Esophagus muscularis mucosa (tissue), 4 donors: Measurements from ENCODE around the gene FBXO2. TPM values are rescaled to one million over a fixed set of nuclear protein-coding genes. Genes with fewer than 3 reads are reported as not detected.

Source experiments
- DNase-seq: peaks from one replicate; pipeline ENCODE4 v3.0.0-alpha.2; 2017; ENCODE audit errors: extremely low spot score
- H3K27ac ChIP-seq, 4 donors: fragments of 200-600 bp; sonication (generic); replicated peaks in 1 of 4; 1 replicate in 3 of 4; 2 replicates in 1 of 4; pipeline ENCODE4 v1.5.1; 2016 to 2019; ENCODE audit warnings: mild to moderate bottlenecking in 1 of 4
- H3K27me3 ChIP-seq, 4 donors: fragments of 200-600 bp; sonication (generic); one replicate each; pipeline versions ENCODE4 v1.5.1 to v1.6.0; 2016 to 2019
- H3K36me3 ChIP-seq, 4 donors: fragments of 200-600 bp; sonication (generic); one replicate each; pipeline ENCODE4 v1.5.1; 2016 to 2019
- H3K4me1 ChIP-seq, 4 donors: fragments of 200-600 bp; sonication (generic); one replicate each; pipeline ENCODE4 v1.5.1; 2016 to 2019
- H3K4me3 ChIP-seq, 4 donors: fragments of 200-600 bp; sonication (generic); 1 replicate in 2 of 4; 2 replicates in 2 of 4; pipeline ENCODE4 v1.5.1; 2016 to 2019; ENCODE audit warnings: mild to moderate bottlenecking in 4 of 4, moderate library complexity in 1 of 4
- H3K9me3 ChIP-seq, 4 donors: fragments of 200-600 bp; sonication (generic); 1 replicate in 3 of 4; 2 replicates in 1 of 4; pipeline ENCODE4 v1.5.1; 2016 to 2019
- CTCF ChIP-seq, 3 experiments: fragments of 200-600 bp in 2 of 3; fragments of 450-650 bp in 1 of 3; sonication (generic) in 2 of 3; IDR thresholded peaks; one replicate each; pipeline ENCODE4 v1.5.1; 2017 to 2019; ENCODE audit warnings: antibody characterized with exemption in 3 of 3, mild to moderate bottlenecking in 2 of 3, moderate library complexity in 1 of 3
- EP300 ChIP-seq: sonication (generic); formaldehyde crosslinking; IDR thresholded peaks from one replicate; pipeline ENCODE4 v1.6.1; 2017; ENCODE audit warnings: antibody characterized with exemption
- POLR2A ChIP-seq: fragments of 450-650 bp; IDR thresholded peaks from one replicate; pipeline ENCODE4 v1.6.1; 2017; ENCODE audit warnings: antibody characterized with exemption, moderate library complexity, mild to moderate bottlenecking, low read depth
- POLR2AphosphoS5 ChIP-seq, 2 donors: sonication (generic); formaldehyde crosslinking; IDR thresholded peaks; one replicate each; pipeline ENCODE4 v1.6.1; 2017; ENCODE audit warnings: antibody characterized with exemption in 2 of 2
- WGBS: methylation state at CpG from one replicate; pipeline ENCODE4 v1.1.5; 2018; 5-methylcytosine and 5-hydroxymethylcytosine counted together
- intact Hi-C: fragments of 100-400 bp; cut with DNase I; formaldehyde crosslinking; loops from one replicate; pipeline ENCODE4 v1.15.1; 2023
- total RNA-seq, 4 donors: library from RNA; depleted of rRNA; stranded (reverse); fragments of >200 nt; gene quantifications; one replicate each; pipeline versions ENCODE4 v1.1.0 to v1.2.1, GENCODE V29; 2016

The FBXO2 gene
- total RNA-seq, 4 donors from 2014 or later = 3.1 to 12.0 (median 8.3) TPM

DNA sequence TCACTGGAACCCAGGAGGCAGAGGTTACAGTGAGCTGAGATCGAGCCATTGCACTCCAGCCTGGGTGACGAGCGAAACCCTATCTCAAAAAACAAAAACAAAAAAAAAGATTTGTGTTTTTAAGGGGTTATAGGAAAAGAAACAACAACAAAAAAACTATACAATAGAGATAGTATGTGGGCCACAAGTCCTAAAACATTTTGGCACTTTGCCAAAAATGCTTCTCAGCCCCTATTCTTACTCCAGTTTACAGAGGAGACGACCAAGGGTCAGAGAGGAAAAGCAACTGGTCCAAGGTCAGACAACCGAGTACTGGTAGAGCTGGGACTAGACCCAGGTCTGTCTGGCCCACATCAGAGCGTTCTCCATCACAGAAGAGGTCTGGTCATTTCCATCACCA, 3.4 kb upstream of the FBXO2 start:
- Histone ChIP-seq H3K4me1 (peaks cover 15 to 28% (median 25%) of the 10 kb centered on the region in 4 donors), H3K4me3 (no peak overlapping the region), H3K9me3 (no peaks in the 10 kb centered on the region), H3K27me3 (no peaks in the 10 kb centered on the region), H3K36me3 (peaks cover 8 to 58% (median 37%) of the 10 kb centered on the region in 4 donors), H3K27ac (no peak overlapping the region)
- intact Hi-C loops = loop anchor here (5.0 kb wide), 1 partner anchor 150 kb away; the partner anchor contains the start of genes CLCN6 and MTHFR
- DNase-seq = no peak
- TF ChIP-seq CTCF (IDR thresholded peaks at IDR 0.05) (no peak), EP300 (no peak), POLR2A (no peak), POLR2AphosphoS5 (IDR thresholded peaks at IDR 0.05) (no peak)
- 76% methylated on average over 6 of the region's 6 CpGs for WGBS

GRCh38 chr1:11654939-11655808, 945 bp upstream of the FBXO2 start:
- 18% methylated on average over 19 of the region's 45 CpGs for WGBS
- Histone ChIP-seq H3K4me3 (peak overlapping the region; percentile 79 to 95 (median 84)), H3K27me3 (peaks cover 0 to 10% (median 1%) of the 10 kb centered on the region in 4 donors), H3K9me3 (no peaks in the 10 kb centered on the region), H3K27ac (peak overlapping the region; percentile 51 to 83 (median 70)), H3K4me1 (peaks cover 21 to 36% (median 34%) of the 10 kb centered on the region in 4 donors), H3K36me3 (peaks cover 0 to 34% (median 20%) of the 10 kb centered on the region in 4 donors)
- TF ChIP-seq CTCF (IDR thresholded peaks at IDR 0.05) = no peak
- TF ChIP-seq POLR2AphosphoS5 (IDR thresholded peaks at IDR 0.05) = no peak
- no peak for TF ChIP-seq POLR2A
- no peak for TF ChIP-seq EP300
- no peak for DNase-seq
- intact Hi-C loops = loop anchor here (5.0 kb wide), 2 partner anchors 152 to 393 kb away; partner anchors contain the start of genes CLCN6, MTHFR and MTOR

DNA sequence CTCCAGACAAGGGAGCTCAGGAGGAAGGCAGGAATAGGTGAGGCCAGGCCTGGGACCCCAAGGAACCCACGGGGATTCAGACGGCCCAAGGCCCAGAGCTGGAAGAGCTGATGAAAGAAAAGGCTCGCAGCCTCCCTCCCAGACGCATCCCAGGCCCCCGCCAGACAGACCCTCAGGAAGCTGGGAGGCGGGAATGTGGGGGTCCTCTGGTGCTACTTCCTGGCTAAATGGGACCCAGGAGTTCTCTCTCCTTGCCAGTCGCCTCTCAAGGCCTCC, 430 bp downstream of the FBXO2 start:
- no peaks in the 10 kb centered on the region for H3K9me3 ChIP-seq
- H3K4me1 ChIP-seq = peaks cover 34 to 49% (median 48%) of the 10 kb centered on the region in 4 donors
- intact Hi-C loops = loop anchor here (5.0 kb wide), 1 partner anchor 391 kb away; the partner anchor contains the start of gene MTOR
- no peak for DNase-seq
- TF ChIP-seq EP300 = no peak
- no peak for TF ChIP-seq CTCF (IDR thresholded peaks at IDR 0.05)
- no peak for TF ChIP-seq POLR2AphosphoS5 (IDR thresholded peaks at IDR 0.05)
- TF ChIP-seq POLR2A = no peak
- peaks cover 0 to 20% (median 8%) of the 10 kb centered on the region in 4 donors for H3K36me3 ChIP-seq
- H3K27me3 ChIP-seq = peaks cover 0 to 24% (median 7%) of the 10 kb centered on the region in 4 donors
- H3K4me3 ChIP-seq = peak overlapping the region; percentile 79 to 95 (median 84)
- H3K27ac ChIP-seq = peak overlapping the region; percentile 71 to 83 (median 74)
- 75% methylated on average over 2 of the region's 7 CpGs for WGBS

DNA sequence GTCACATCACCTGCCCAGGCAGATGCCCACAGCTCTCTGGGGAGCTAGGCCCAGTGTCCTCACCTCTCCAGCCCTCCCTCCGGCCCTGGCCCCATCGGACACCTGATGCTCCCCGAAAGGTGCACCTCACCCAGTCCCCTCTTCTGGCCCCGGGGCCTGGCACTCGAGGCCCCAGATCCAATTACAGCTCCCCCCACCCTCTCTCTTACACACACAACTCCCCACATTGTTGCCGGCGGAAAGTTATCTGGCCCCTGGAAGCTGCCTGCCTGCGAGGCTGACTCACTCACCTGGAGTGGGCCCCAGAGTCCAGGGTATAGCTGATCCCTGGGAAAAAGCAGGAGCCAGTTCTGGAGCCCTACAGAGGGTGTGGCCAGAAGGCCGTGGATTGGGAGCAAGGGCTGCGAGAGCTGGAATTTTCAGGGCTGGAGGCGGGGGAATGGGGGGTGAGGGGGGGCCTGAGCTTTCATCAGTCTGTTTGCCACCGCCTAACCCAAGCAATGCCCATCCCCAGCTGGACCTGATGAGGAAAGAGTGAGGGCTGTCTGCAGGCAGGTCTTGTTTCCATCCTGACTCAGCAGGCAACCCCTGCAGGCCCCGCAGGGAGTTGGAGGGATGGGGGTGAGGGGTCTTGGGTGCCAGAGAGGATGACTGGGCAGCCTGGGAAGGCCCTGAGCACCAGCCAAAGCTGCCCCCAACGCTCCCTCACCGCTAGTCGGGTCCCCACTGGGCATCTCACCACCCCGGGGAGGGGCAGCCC, 948 bp downstream of the FBXO2 start:
- peaks cover 0 to 15% (median 3%) of the 10 kb centered on the region in 4 donors for H3K36me3 ChIP-seq
- TF ChIP-seq CTCF (IDR thresholded peaks at IDR 0.05) = no peak
- no peak for TF ChIP-seq POLR2A
- no peak for TF ChIP-seq EP300
- no peak for TF ChIP-seq POLR2AphosphoS5 (IDR thresholded peaks at IDR 0.05)
- DNase-seq = no peak
- intact Hi-C loops = loop anchor here (5.0 kb wide), 1 partner anchor 391 kb away; the partner anchor contains the start of gene MTOR
- 76% methylated on average over 10 of the region's 17 CpGs for WGBS
- H3K9me3 ChIP-seq = no peaks in the 10 kb centered on the region
- H3K27me3 ChIP-seq = peaks cover 0 to 29% (median 9%) of the 10 kb centered on the region in 4 donors
- peak overlapping the region in 3 of 4 donors; percentile 79 to 95 (median 84) for H3K4me3 ChIP-seq
- H3K4me1 ChIP-seq = peaks cover 39 to 55% (median 53%) of the 10 kb centered on the region in 4 donors
- H3K27ac ChIP-seq = peak overlapping the region in 3 of 4 donors; percentile 71 to 83 (median 77)
